HL-60/S4 (cell line): Measurements from ENCODE around the gene PEA15.

Experiments used
- in situ Hi-C: fragments of 300-500 bp; cut with MboI; formaldehyde crosslinking; loops from 2 replicates; pipeline ENCODE4 v1.14.3; 2022; ENCODE audit warnings: low sequenced_read_pairs

The PEA15 gene

DNA sequence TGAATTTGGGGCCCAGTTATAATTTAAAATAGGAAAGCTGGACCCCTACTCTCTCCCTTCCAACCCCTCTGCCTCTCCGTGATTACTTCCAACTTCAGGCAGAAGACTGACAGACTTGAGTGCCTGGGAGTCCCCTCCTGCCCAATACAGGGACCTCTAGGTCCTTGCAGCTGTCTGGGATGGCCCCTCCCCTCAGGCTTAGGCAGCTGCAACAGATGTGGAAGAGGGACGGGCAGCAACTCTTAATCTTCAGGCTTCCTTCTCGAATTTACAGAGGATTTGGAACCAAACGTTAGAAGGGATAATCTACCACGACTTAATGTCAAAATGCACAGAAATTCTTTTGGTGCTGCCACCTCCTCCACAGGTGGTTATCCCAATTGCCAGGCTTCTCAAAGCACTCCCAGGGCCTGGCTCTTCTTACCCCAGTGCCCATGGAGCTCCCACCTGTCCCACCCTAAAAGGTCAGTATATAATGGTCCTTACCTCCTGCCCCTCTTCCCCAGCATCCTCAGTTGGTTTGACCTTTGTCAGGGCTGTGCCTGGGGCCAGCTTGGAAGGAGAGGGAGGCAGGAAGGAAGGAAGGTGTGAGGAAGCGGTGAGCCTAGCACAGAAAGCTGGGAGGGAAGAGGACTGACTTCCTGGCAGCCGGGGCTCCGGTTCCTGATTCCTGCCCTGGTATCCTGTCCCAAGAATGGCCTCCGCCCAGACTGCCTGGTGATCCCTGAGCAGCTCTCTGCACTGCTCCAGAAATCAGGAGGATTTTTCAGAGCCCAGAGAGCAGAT is 2.8 kb downstream of the PEA15 start:
- in situ Hi-C loops = no loop called here

GRCh38 chr1:160208557-160209320 is 3.6 kb downstream of the PEA15 start:
- in situ Hi-C loops = no loop called here

- in situ Hi-C loops = no loop called here
Observed at GRCh38 chr1:160209321-160210046, 4.3 kb downstream of the PEA15 start.

GRCh38 chr1:160210561-160210960 is 5.4 kb downstream of the PEA15 start:
- in situ Hi-C loops = no loop called here

DNA sequence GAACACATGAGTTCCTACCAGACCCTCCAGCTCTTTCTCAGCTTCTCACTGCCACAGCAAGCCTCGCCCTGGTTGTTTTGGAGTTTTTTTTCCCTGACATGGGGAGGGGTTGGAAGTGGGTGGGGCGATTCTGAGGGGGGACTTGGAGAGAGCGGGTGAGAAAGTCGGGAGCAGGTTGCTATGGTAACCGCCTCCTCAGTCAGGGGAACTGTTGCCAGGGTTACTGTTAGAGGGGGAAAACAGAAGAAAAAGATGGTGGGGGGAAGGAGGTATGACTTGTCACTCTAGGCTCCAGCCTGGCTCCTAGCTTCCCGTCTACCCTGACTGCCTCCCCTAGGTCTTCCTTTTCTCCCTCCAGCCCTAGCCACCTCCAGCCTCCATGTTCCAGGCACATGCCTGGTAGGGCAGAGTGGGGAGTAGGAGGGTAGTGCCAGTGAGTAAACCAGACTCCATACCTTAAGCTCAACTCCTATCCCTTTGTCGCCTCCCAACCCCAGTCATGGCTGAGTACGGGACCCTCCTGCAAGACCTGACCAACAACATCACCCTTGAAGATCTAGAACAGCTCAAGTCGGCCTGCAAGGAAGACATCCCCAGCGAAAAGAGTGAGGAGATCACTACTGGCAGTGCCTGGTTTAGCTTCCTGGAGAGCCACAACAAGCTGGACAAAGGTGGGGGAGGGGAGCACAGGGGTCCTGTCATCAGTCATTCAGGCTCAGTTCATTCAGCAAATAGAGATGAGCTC is 6.0 kb downstream of the PEA15 start:
- in situ Hi-C loops = no loop called here

DNA sequence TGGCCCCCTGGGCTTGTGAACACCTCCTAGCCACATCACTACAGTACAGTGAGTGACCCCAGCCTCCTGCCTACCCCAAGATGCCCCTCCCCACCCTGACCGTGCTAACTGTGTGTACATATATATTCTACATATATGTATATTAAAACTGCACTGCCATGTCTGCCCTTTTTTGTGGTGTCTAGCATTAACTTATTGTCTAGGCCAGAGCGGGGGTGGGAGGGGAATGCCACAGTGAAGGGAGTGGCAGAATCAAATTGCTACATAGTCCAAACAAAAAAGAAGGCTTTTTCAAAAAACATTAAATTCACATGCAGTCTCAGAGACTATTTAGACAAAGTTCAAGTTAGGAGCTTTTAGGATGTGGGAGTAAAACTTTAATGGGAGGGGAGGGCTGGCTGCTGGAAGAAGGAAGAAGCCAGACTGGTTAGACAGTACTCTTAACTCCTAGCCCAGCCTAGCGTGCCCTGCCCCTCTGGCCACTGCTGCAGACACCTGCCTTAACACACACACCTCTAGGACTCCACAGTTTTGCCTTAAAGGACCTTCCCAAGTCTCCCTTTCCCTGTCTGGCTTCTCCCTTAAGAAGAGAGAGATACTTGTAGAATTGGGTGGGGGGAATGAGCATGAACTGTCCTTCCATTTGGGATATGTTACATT is 9.4 kb downstream of the PEA15 start:
- in situ Hi-C loops = no loop called here

- in situ Hi-C loops = no loop called here
Observed at GRCh38 chr1:160216301-160216700, 11.1 kb downstream of the PEA15 start.

DNA sequence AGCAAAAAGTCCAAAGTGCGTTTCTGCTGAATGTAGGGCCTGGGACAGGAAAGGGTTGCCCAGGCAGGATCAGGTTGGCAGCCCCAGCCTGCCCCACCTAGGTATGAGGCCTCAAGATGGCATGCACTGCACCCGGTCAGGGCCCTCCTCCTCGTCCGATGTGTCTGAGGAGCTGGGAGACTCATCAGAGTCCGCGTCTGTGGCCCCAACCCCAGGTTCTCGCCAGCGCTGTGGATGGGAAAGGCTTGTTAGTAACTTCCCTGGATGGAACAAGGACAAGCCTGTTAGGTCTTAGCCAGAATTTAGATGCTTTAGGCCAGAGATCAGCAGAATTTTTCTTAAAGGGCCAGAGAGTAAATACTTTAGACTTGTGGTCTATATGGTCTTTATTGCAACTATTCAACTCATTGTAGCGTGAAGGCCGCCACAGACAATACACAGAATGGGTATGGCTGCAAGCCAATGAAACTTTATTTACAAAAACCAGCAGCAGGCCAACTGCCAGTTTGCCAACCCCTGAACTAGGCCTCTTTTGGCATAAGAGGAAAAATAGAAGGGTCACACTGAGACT is 12.4 kb downstream of the PEA15 start:
- in situ Hi-C loops = no loop called here

DNA sequence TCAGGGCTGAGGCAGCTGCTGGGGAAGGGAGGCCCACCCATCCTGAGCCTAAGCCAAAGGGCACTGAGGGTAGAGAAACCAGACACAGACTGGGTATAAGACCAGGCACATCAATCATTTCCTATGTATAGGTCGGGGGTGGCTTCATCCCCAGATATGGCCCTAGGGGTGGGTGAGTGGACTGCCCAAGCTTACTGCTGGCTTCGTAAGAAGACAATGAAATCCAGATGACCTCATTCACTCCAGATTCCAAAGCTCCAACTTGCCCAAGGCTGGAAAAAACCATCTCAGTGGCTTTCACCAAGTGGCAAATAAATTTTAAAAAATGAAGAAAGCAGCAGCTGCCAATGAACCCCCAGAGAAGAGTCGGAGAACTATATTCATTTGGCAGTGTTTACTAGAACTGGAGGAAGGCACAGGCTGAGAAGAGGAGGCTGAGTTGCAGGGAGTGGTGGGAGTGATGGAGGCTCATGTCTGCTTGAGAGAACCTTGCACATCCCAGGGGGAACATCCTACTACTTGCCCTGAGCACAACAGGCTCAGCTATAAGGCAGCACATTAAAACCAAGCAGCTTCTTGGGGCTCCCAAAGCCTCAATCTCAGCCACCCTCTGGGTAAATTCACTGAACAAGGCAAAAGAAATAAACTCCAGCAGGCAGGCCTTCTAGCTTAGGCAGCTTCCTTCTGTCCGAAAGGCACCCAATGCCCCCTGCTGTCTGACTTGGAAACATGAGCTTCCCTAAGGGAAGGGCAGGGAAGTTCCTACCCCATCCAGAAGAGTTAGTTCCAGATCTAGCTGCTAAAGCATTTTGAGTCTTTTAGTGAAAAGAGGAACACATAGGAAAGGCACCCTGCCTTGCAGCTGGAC is 14.1 kb downstream of the PEA15 start:
- in situ Hi-C loops = no loop called here

DNA sequence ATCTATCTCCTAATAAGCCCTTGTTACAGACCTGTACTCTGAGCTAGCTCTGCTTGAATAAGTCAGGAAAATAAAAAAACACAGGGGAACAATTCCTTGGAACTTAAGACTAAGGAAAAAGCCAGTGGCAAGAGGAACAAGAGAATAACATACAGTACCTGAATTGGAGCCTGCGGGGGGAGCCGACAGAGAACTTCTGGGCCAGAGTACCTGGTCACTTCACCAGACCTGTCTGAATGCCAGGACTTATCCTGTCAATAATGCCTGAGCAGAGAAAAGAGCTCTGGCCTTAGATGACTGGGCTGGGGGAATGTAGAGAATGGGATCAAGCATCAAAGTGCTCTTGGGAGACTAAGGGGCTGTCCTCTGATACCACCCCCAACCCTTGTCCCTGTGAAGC is 15.1 kb downstream of the PEA15 start:
- in situ Hi-C loops = no loop called here

DNA sequence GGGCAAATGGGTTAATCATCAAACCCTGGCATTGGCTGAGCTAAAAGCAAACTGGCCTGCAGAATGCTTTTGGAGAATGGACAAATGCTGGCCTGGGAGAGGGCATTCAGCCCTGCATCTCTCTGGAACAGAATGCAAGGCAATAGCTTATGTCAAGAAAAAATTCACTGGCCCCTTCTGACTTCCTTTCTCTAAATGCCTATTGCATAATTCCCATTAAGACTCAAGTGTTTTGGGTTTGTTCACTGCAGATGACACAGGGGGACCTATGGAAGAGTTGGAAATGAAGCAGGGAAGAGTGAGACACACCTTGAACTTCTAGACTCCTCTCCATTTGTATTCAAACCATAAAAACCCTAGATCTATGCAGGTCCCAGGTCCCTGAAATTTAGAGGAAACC is 15.9 kb downstream of the PEA15 start:
- in situ Hi-C loops = no loop called here

DNA sequence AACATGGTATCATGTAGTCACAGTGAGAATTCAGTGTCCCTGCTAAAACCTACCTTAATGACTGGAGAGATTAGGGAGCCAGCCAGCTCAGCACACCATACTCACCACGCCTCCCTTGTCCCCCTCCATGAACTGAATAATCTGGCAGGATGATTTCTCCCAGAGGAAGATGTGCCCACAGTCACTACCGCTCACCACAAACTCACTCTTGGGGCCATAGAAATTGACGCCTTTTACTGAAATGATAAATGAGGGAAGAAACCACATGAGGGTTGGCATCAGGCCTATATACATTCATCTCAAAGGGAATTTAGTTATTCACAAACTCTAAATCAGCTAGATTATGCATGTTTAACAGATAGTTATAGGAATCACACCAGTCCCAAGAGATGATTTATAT is 17.4 kb downstream of the PEA15 start:
- in situ Hi-C loops = no loop called here

DNA sequence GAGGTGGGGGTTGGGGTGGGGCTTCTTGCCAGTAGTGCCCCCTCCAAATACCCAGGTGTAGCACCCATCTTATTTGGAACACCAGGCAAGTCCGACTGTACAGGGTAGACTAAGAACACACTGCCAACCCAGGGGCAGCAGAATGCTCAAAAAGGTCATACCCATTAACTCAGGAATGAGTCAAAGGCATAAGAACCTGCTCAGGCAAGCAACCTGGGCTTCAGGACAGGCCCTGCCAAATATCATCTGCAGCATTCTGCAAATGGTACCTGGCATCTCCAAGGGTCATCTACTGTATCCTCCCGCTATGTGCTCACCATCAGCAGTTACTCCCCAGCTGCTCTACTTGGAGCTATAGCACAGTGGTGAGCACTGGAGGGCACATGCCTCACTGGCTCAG is 19.4 kb downstream of the PEA15 start:
- in situ Hi-C loops = no loop called here

- in situ Hi-C loops = no loop called here
Observed at GRCh38 chr1:160225345-160225744, 20.2 kb downstream of the PEA15 start.

- in situ Hi-C loops = no loop called here
Observed at GRCh38 chr1:160226623-160227022, 21.4 kb downstream of the PEA15 start.

DNA sequence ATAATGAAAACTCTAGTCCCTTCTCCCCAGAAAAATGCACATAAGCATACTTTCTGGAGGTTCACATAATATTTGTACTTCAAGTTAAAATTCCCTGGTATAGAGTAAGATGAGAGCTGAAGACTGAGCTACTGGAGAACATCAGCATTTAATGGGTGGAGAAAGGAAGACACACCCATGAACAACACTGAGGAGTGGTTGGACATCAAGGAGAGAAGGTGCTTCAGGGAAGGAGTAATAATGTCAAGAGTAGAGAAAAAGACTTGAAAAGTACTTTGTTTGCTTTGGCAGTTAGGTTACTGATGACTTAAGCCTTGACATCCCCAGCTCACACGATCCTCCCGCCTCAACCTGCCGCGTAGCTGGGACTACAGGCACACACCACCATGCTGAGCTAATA is 21.9 kb downstream of the PEA15 start:
- in situ Hi-C loops = no loop called here

DNA sequence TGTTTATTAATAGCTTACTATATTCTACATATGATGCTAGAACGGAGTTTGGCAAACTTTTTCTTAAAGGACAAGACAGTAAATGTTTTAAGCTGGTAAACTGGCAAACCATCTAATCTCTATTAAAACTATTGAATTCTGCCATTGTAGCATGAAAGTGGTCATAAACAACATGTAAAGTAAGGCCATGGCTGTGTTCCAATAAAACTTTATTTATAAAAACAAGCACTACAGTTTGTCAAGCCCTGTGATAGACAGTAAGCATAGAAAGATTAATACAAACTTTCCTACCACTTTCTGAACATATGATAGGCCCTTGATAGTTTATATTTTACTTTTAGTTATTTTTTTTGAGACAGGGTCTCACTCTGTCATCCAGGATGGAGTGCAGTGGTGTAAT is 22.4 kb downstream of the PEA15 start:
- in situ Hi-C loops = no loop called here

- in situ Hi-C loops = no loop called here
Observed at GRCh38 chr1:160228431-160228830, 23.2 kb downstream of the PEA15 start.

GRCh38 chr1:160232911-160233310 is 27.7 kb downstream of the PEA15 start:
- in situ Hi-C loops = no loop called here
